Breast epithelium (tissue), 3 donors: ENCODE data around the gene KRT39.

ENCODE experiments used
- POLR2A ChIP-seq: fragments of 450-650 bp; IDR thresholded peaks from one replicate; pipeline ENCODE4 v1.6.1; 2016; ENCODE audit warnings: antibody characterized with exemption, mild to moderate bottlenecking, moderate library complexity
- POLR2AphosphoS5 ChIP-seq, 3 donors: sonication (generic); formaldehyde crosslinking; IDR thresholded peaks; one replicate each; pipeline ENCODE4 v1.6.1; 2017; ENCODE audit warnings: antibody characterized with exemption in 3 of 3
- TF ChIP-seq, protein P1 (sequence below), 3 donors: fragments of 450-650 bp; IDR thresholded peaks; one replicate each; pipeline ENCODE4 v1.5.1; 2016 to 2017; ENCODE audit warnings: antibody characterized with exemption in 3 of 3, mild to moderate bottlenecking in 3 of 3, moderate library complexity in 3 of 3

DNA sequence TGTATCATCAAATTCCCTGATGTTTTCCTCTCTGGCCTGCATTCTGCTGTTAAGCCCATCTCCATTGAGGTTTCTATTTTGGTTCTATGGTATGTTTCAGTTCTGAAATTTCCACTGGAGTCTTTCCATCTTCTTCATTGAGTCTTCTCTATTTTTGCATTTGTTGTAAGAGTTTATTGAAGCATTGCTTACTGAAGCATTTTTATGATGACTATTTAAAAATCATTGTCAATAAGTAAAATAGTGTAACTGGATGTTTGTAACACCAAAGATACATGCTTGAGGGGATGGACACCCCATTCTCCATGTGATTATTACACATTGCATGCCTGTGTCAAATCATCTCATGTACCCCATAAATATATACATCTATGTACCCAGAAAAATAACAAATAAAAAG is 8.8 kb upstream of the KRT39 start:
- TF ChIP-seq, protein P1, sequence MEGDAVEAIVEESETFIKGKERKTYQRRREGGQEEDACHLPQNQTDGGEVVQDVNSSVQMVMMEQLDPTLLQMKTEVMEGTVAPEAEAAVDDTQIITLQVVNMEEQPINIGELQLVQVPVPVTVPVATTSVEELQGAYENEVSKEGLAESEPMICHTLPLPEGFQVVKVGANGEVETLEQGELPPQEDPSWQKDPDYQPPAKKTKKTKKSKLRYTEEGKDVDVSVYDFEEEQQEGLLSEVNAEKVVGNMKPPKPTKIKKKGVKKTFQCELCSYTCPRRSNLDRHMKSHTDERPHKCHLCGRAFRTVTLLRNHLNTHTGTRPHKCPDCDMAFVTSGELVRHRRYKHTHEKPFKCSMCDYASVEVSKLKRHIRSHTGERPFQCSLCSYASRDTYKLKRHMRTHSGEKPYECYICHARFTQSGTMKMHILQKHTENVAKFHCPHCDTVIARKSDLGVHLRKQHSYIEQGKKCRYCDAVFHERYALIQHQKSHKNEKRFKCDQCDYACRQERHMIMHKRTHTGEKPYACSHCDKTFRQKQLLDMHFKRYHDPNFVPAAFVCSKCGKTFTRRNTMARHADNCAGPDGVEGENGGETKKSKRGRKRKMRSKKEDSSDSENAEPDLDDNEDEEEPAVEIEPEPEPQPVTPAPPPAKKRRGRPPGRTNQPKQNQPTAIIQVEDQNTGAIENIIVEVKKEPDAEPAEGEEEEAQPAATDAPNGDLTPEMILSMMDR (IDR thresholded peaks at IDR 0.05): no peak
- TF ChIP-seq POLR2A (no peak), POLR2AphosphoS5 (IDR thresholded peaks at IDR 0.05) (no peak)
